LHCN-M2 (cell line): ENCODE data around the gene CLEC2A. TPM values are rescaled to one million over a fixed set of nuclear protein-coding genes. Genes with fewer than 3 reads are reported as not detected.
"Not testable (repeated sequence)": the region's sequence is repeated elsewhere in the genome, so short reads cannot be mapped to it uniquely, and the experiment has no call there.

Source experiments
- DNase-seq: peaks from one replicate; pipeline ENCODE4 v3.0.0-alpha.2; 2012; ENCODE audit warnings: low read depth
- polyA plus RNA-seq: library from polyadenylated mRNA; unstranded; fragments of >200 nt; gene quantifications from one replicate; pipeline ENCODE4 v1.2.1, GENCODE V29; 2012; ENCODE audit warnings: missing spikeins
- total RNA-seq: library from RNA; depleted of rRNA; stranded (reverse); fragments of >200 nt; gene quantifications from 2 replicates; pipeline ENCODE4 v1.2.3, GENCODE V29; 2014; rRNA removed

The CLEC2A gene, protein sequence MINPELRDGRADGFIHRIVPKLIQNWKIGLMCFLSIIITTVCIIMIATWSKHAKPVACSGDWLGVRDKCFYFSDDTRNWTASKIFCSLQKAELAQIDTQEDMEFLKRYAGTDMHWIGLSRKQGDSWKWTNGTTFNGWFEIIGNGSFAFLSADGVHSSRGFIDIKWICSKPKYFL
- total RNA-seq: not detected in 2 replicates
- polyA plus RNA-seq: not detected

DNA sequence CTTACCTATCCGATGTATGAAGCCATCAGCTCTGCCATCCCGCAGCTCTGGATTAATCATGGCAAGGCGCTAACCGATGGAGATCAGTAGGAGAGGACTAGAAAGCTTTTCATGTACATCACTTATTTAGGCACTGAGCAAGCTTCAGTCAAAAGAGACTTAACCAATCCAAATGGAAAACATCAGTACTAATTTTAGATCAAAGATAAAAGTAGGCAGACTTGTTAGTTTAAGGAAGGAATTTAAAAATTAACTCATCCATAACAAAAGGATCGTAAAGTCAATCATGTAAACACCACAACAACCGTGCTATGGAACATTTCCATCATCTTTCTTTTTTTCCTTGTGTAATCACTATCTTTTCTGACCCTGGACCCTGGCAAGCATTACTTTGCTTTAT is at the start of gene CLEC2A:
CLEC2A (minus strand) TSS at position 101 of the 400 bp plus-strand sequence; CDS start at position 60, 41 bp downstream.
- no peak for DNase-seq

DNA sequence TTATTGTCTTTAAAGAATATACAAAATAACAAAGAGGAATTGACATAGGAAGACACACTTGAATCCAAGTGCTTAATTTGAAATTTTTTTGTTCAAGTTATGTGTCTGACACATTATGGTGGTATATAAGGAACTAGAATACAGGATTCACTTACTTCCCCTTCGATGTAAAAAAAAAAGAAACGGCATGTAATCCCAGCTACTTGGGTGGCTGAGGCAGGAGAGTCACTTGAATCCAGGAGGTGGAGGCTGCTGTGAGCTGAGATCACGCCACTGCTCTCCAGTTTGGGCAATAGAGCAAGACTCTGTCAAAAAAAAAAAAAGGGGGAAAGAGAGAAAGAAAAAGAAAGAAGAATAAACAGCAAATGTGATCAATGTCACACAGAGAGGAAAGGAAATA is 48.0 kb upstream of the CLEC2A start:
- DNase-seq: no peak

DNA sequence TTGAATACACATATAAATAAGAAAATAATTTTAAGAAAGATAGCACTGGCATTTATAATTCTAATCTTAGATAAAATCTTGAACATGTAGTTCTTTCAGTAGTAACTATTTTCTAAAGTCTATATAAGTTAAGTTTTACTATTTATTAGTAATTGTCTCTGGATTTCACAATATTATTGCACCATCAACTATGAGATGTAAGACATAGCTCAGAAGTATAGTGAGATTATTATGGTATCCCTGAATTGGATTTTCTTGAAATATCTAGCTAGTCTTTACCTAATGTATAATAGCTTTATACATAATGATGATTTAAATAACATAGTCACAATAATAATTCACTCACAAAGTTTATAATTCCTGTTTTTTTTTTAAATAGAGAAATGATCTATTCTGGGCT is 45.7 kb upstream of the CLEC2A start:
- DNase-seq: no peak

DNA sequence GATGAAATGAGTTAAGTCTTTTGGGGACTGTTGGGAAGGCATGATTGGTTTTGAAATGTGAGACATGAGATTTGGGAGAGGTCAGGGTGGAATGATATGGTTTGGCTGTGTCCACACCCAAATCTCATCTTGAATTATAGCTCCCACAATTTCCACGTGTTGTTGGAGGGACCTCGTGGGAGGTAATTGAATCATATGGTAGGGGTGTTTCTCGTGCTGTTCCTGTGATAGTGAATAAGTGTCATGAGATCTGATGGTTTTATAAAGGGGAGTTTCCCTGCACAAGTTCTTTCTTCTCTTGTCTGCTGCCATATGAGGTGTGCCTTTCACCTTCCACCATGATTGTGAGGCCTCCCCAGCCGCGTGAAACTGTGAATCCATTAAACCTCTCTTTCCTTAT is 44.5 kb upstream of the CLEC2A start:
- not testable (repeated sequence) for DNase-seq

DNA sequence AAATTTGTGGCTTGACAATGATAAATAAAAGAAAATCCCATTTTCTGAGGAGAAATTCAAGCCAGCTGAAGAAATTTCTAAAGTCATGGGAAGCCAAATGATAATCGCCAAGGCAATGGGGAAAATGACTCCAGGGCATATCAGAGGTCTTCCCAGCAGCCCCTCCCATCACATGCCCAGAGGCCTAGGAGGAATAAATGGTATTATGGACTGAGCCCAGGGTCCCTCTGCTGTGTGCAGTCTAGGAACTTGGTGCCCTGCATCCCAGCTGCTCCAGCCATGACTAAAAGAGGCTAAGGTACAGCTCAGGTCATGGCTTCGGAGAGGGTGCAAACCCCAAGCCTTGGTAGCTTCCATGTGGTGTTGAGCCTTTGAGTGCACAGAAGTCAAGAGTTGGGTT is 43.4 kb upstream of the CLEC2A start:
- DNase-seq: no peak

DNA sequence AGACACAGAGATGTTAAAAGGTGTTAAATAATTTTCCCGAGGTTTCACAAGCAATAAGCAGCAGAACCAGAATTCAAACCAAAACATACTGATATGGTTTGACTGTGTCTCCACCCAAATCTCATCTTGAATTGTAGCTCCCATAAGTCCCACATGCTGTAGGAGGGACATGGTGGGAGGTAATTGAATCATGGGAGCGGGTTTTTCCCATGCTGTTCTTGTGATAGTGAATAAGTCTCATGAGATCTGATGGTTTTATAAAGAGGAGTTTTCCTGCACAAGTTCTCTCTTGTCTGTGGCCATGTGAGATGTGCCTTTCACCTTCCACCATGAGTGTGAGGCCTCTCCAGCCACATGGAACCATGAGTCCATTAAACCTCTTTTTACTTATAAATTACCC is 42.6 kb upstream of the CLEC2A start:
- not testable (repeated sequence) for DNase-seq

DNA sequence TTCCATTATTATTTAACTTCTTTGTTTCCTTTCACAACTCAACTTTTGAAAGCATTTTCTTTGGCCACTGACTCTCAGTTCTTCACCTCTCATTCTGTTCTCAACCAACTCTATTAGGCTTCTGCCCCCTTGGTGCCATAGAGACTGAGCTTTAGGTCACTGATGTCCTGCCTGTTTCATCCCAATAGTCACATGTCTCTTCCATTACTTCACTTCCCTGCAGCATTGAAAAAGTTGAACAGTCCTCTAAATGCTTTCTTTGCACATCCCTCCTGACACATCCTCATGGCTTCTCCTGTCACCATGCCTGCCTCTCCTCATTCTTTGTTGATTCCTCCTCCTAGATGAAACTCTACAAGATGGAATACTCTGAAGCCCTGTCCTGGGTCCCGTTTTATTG is 41.8 kb upstream of the CLEC2A start:
- DNase-seq: no peak

DNA sequence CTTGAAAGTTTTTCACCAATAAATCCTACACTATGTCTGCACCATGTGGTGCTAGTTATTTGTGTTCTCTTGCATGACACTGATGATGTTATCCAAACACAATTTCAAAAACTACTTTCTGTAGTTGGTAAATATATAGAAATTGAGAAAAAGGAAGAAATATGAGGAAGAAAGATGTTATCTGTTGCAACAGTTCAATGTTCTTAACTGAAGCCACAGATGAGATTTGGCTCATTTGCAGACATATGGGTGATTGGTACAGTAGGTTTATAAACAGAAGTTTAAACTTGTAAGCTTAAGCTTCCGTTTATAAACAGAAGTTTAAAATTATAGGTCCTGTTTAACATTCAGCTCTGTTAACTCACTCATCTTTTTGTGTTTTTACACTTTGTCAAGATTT is 39.0 kb upstream of the CLEC2A start, which contains the start of gene CLEC12A:
CLEC12A (plus strand) TSS at position 229 of the 400 bp plus-strand sequence. CDS start 188 bp downstream, outside the sequence.
- DNase-seq: no peak

DNA sequence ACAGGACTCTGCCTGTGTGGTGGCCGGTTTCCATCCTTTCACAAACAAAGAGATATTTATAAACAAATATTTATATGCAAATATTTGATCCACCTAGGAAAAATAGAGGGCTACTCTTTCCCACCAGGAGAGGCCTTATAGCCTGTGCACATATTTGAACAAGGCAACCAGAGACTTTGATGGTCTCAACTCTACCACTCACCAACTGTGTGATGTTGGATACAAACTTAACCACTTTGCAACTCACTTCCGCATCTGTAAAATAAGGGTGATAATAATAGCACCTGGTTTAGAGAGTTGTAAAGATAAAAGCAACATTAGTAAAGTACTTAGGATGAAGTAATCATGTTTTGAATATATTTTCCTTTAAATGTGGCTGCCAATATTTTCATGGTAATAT is 37.5 kb upstream of the CLEC2A start:
- DNase-seq: no peak

DNA sequence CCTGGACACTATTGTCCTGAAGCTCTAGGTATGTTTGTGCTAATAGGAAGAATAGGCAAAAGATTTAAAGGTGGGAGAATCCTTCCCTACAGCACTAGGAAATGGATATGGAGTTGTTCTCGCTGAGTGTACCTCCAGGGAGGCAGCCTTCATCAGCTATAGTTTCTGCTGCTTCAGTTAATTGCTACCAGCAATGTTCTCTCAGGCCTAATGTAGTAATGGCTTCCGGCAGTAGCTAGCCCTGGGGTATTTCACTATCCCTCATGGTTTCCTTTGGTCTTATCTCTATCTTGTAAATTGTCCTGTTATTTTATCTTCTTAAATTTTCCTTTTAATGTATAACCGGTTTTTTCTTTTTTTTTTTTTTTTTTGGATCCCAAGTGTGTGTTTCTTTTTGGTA is 29.7 kb upstream of the CLEC2A start:
- no peak for DNase-seq

DNA sequence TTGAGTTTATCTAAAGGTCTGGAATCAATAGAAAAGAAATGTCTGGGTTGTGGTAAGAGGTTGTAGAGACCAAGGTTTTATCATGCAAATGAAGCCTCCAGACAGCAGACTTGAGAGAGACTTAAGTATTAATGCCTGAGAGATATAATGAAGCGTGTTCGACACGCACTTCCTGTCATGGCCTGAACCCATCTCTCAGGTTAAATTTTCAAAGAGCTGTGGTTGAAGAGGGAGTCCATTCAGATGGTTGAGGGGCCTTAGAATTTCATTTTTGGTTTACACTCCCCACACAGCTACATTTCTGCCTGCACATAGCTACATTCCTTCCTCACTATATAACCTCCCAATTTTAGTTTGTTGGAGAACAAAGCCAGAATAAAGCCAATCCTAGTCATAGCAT is 28.9 kb upstream of the CLEC2A start:
- no peak for DNase-seq

DNA sequence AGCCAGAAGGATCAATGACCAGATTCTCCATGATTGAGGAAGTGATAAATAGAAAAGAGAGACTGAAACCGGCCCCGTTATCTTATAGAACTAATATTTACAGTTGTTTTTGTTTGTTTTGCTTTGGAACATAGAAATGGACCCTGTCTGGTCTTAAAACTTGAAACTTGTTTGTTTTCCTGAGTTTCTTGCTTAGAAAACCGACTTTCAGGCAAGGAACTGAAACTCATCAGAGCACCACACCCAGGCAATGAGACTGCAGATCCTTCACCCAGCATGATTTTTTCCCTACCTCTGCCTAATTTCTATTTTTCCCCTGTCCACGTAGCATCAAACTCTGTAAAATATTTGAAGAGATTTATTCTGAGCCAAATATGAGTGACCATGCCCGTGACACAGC is 28.4 kb upstream of the CLEC2A start:
- DNase-seq: no peak

DNA sequence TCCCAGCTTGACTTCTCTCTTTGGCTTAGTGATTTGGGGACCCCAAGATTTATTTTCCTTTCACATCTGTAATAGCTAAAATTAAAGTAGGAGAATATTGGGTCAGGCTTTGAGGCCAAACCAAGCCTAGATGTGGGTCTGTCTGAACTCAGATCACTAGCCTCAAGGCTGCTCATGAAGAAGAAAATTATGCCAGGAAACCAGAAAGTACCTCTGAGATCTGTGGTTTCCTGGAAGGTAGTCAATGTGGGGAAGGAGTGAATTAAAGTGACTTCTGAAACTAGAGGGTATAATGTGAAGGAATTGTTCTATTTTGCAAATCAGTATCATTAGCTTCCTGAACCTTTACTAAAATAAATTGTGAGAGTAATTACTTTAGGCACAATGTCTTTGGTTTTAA is 25.7 kb upstream of the CLEC2A start:
- no peak for DNase-seq

DNA sequence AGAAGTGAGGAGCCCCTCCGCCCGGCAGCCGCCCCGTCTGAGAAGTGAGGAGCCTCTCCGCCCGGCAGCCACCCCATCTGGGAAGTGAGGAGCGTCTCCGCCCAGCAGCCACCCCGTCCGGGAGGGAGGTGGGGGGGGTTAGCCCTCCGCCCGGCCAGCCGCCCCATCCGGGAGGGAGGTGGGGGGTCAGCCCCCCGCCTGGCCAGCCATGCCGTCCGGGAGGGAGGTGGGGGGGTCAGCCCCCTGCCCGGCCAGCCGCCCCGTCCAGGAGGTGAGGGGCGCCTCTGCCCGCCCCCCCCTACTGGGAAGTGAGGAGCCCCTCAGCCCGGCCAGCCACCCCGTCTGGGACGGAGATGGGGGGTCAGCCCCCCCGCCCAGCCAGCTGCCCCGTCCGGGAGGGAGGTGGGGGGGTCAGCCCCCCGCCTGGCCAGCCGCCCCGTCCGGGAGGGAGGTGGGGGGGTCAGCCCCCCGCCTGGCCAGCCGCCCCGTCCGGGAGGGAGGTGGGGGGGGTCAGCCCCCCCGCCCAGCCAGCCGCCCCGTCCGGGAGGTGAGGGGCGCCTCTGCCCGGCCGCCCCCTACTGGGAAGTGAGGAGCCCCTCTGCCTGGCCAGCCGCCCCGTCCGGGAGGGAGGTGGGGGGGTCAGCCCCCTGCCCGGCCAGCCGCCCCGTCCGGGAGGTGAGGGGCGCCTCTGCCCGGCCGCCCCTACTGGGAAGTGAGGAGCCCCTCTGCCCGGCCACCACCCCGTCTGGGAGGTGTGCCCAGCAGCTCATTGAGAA is 21.0 kb upstream of the CLEC2A start:
- DNase-seq: not testable (repeated sequence)

DNA sequence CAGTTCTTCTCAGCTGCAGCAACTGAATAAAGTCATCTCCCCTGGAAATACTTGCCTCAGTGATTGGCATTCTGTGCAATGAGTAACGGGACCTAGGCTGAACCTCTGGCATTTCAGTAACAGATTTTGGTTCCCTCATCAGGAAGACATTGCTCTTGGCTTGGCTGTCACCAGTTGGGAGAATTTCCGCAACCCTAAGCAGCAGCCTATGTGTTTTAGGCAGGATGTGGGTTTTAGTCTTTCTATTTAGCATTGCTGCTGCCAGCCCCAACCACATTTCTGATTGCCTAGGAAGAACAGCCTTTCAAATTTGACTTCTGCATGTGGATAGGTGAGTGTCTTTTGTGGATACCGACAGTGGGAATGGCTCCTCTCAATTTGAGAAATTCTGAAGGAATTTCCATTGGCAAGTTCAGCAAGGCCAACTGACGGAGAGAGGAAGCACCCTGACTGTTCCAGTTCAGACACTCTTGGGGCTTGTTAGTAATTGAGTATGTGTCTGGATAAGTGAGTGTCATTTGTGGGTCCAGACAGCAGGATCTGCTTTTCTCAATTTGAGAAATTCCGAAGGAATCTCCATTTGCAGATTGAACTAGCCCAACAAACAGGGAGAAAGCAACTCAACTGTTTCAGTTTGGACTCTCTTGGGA is 19.0 kb upstream of the CLEC2A start:
- no peak for DNase-seq

DNA sequence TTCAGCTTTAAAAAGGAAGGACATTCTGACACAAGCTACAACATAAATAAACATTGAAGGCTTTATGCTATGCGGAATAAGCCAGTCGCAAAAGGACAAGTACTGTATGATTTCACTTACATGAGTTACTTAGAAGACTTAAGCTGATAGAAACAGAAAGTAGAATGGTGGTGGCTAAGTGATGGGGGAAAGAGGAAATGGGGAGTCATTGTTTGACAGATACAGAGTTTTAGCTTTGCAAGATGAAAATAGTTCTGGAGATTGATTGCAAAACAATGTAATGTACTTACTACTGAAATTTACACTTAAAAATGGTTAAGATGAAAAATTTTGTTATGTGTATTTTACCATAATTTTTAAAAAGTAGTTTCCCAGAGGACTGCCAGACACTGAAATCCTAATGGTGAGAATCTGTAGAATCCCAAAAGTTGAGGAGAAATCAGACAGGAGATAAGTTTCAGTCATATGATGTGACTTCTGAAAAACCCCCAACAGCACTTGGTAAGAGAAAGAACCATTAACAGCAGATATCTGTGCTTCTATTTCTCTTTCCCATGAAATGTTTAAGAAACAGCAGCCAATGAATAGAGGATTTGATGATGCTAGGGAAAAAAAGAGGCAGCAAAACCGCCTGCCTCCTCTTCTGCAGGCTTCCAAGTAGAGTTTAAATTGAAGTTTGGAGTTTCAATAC is 16.6 kb upstream of the CLEC2A start:
- DNase-seq: no peak

DNA sequence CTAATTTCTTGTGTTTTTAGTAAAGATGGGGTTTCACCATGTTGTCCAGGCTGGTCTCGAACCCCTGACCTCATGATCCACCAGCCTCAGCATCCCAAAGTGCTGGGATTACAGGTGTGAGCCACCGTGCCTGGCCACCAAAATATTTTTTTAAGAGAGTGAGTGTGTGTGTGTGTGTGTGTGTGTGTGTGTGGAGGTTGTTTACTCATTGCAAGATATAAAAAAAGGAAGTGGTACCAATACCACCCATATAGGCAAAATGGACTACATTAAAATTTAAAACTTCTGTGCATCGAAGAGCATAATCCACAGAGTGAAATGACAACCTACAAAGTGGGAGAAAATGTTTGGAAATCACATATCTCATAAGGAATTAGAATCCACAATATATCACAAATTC is 15.5 kb upstream of the CLEC2A start:
- DNase-seq: no peak

DNA sequence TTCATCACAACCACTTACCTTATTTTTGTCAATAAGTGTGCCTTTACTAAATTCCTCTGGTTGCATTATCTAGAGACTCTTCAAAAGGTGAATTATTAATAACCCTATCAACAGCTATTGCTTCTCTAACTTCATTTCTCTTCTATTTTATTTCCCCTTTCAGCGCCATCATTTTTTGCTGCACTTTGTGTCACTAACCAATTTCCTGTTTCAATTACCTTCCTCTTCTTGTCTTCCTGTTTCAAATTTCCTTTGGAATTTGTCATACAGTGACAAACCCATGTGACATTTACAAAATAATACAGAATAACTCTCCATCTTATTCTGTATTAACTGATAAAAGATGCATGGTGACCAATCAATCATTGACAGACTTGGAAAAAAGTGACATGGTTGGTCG is 12.2 kb upstream of the CLEC2A start:
- no peak for DNase-seq

DNA sequence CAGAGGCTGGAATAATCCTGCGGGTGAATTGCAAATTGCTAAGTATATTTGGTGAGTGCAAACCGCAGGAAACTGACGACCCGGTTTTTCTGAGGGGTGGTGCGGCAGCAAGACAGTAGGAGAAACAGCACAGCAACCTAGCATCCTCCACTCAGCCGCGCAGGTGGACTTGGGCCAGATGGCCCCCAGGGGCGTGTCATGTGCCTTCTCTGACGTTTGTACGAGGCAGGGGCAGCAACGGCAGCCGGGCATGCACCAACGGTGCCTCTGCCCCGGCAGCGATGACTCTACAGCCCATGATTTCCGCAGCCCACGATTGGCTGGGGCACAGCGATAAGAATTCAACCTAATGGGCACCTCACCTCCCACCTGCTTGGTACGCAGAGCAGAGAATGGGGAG is 11.1 kb upstream of the CLEC2A start:
- DNase-seq: no peak

DNA sequence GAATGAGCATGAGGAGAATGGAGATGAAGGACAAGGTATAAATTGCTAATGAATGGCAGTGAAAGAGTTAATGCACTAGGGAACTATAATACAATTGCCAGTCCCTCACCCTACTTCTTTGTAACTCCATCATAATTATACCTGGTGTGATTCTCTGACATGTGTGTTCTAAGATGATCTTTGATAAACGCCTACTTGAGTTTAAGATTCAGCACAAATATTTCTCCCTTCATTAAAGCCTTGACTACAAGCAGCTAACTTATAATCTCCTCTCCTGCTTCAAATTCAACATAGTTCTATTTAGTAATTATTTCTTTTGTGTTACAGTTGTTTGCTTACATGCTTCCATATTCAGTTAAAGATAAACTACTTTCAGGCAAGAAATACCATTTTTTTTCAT is 9.7 kb upstream of the CLEC2A start:
- no peak for DNase-seq

DNA sequence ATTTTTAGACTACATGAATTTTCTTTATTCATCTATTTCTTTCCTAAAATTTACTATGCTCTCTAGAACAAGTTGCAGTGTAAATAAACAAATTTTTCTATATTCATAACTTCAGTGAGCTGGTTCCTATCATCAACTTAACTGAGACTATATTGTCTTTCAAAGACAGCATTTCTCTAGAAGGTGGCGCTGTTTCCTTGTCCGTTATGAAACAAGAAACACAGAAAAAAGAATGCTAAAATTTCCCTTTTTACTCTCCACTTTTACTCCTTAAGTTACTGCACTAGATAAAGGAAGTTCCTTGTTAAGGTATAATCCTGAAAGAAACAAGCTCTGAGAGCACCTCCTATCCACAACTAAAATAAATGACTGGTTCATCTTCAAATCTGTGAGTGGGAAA is 8.2 kb upstream of the CLEC2A start:
- peak; percentile 8 for DNase-seq

DNA sequence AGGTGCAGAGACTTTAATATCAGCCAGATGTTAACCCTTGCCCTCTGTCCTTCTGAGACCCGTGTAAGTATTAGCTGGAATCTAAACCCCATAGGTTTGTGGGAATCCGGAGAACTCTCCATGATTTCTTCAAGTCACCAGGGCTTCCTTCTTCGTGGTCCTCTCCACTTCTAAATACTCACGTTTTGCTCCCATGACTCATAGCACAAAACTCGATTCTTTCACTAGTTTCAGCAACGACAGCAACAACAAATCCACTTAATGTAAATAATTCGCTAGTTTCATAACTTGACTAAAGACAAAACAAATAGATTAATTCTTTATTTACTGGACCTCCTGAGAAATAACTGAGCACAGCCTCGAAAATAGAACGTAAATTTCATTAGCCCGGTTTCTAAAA is 4.4 kb upstream of the CLEC2A start:
- DNase-seq: no peak
